DOHH2 (cell line): ENCODE data around the gene GDNF.

Experiments
- H3F3A ChIP-seq: fragments of 200-600 bp; sonication (generic), shearing (Covaris generic); 2 replicates; pipeline ENCODE4 v1.6.0; 2016; ENCODE audit warnings: antibody characterized with exemption, mild to moderate bottlenecking; ENCODE audit not compliant: control insufficient read depth, insufficient read depth
- H3K27ac ChIP-seq: fragments of 200-600 bp; sonication (generic); 2 replicates; pipeline ENCODE4 v1.5.1; 2014; ENCODE audit warnings: low read depth, mild to moderate bottlenecking, low read length, moderate library complexity
- H3K27me3 ChIP-seq: fragments of 200-600 bp; sonication (generic); 2 replicates; pipeline ENCODE4 v1.6.1; 2014; ENCODE audit warnings: mild to moderate bottlenecking, low read length, mixed read lengths; ENCODE audit not compliant: control insufficient read depth
- H3K36me3 ChIP-seq: fragments of 200-600 bp; sonication (generic); 2 replicates; pipeline ENCODE4 v1.6.1; 2014; ENCODE audit warnings: mild to moderate bottlenecking, low read length, moderate library complexity, mixed read lengths; ENCODE audit not compliant: control insufficient read depth
- H3K4me1 ChIP-seq: fragments of 200-600 bp; sonication (generic); 2 replicates; pipeline ENCODE4 v1.6.1; 2014; ENCODE audit warnings: mild to moderate bottlenecking, low read length, mixed read lengths; ENCODE audit not compliant: control insufficient read depth
- H3K4me2 ChIP-seq: fragments of 200-600 bp; sonication (generic); 2 replicates; pipeline ENCODE4 v1.6.0; 2014; ENCODE audit warnings: mild to moderate bottlenecking, low read length, moderate library complexity
- H3K4me3 ChIP-seq: fragments of 200-600 bp; sonication (generic); 2 replicates; pipeline ENCODE4 v1.5.1; 2014; ENCODE audit warnings: mild to moderate bottlenecking, low read length, mixed read lengths
- H3K79me2 ChIP-seq: fragments of 200-600 bp; sonication (generic); 2 replicates; pipeline ENCODE4 v1.6.1; 2014; ENCODE audit warnings: mild to moderate bottlenecking, low read length, mixed read lengths; ENCODE audit not compliant: control insufficient read depth
- H3K9me2 ChIP-seq: fragments of 200-600 bp; sonication (generic); replicated peaks from 2 replicates; pipeline ENCODE4 v1.6.1; 2014; ENCODE audit warnings: mild to moderate bottlenecking, low read length, mixed read lengths; ENCODE audit not compliant: control insufficient read depth
- H3K9me3 ChIP-seq: fragments of 200-600 bp; sonication (generic); 2 replicates; pipeline ENCODE4 v1.6.1; 2014; ENCODE audit warnings: antibody characterized with exemption, low read length, mixed read lengths; ENCODE audit not compliant: control insufficient read depth, insufficient read depth
- H4K20me1 ChIP-seq: fragments of 200-600 bp; sonication (generic); 2 replicates; pipeline ENCODE4 v1.6.0; 2014; ENCODE audit warnings: low read depth, mild to moderate bottlenecking, antibody characterized with exemption, low read length, moderate library complexity; ENCODE audit not compliant: control insufficient read depth, insufficient read depth
- CTCF ChIP-seq: fragments of 200-600 bp; sonication (generic); IDR thresholded peaks from one replicate; pipeline ENCODE4 v1.5.1; 2014; ENCODE audit warnings: antibody characterized with exemption, mild to moderate bottlenecking, low read depth, low read length; ENCODE audit not compliant: poor library complexity, severe bottlenecking
- EZH2phosphoT487 ChIP-seq: fragments of 200-600 bp; sonication (generic); IDR thresholded peaks from 2 replicates; pipeline ENCODE4 v1.6.1; 2017; ENCODE audit warnings: borderline replicate concordance, mild to moderate bottlenecking, antibody characterized with exemption, low read length, moderate library complexity, mixed read lengths

Gene GDNF

GRCh38 chr5:37833990-37834389 is 5.9 kb downstream of the GDNF start:
- H3K4me1 ChIP-seq: peaks cover 4% of the 10 kb centered on the region
- no peak overlapping the region for H3K27ac ChIP-seq
- no peaks in the 10 kb centered on the region for H3K9me3 ChIP-seq
- H3K36me3 ChIP-seq: no peaks in the 10 kb centered on the region
- H3K4me2 ChIP-seq: no peak overlapping the region
- no peaks in the 10 kb centered on the region for H3K9me2 ChIP-seq
- no peaks in the 10 kb centered on the region for H3F3A ChIP-seq
- no peak for TF ChIP-seq EZH2phosphoT487
- no peaks in the 10 kb centered on the region for H3K79me2 ChIP-seq
- no peaks in the 10 kb centered on the region for H4K20me1 ChIP-seq
- H3K27me3 ChIP-seq: peaks cover 23% of the 10 kb centered on the region
- no peak overlapping the region for H3K4me3 ChIP-seq

- Histone ChIP-seq H3K36me3 (no peaks in the 10 kb centered on the region), H3K27me3 (peaks cover 13% of the 10 kb centered on the region), H4K20me1 (no peaks in the 10 kb centered on the region), H3K9me3 (no peaks in the 10 kb centered on the region), H3K4me2 (no peak overlapping the region), H3K79me2 (no peaks in the 10 kb centered on the region), H3F3A (no peaks in the 10 kb centered on the region), H3K4me1 (no peaks in the 10 kb centered on the region), H3K4me3 (no peak overlapping the region), H3K9me2 (no peaks in the 10 kb centered on the region), H3K27ac (no peak overlapping the region)
- TF ChIP-seq EZH2phosphoT487: no peak
- no peak for TF ChIP-seq CTCF
Measured at GRCh38 chr5:37831821-37832534, 7.9 kb downstream of the GDNF start.

GRCh38 chr5:37830348-37830747 is 9.5 kb downstream of the GDNF start:
- H3K36me3 ChIP-seq: no peaks in the 10 kb centered on the region
- H3K4me3 ChIP-seq: no peak overlapping the region
- H3K27me3 ChIP-seq: peaks cover 12% of the 10 kb centered on the region
- H3F3A ChIP-seq: no peaks in the 10 kb centered on the region
- no peaks in the 10 kb centered on the region for H3K9me2 ChIP-seq
- no peaks in the 10 kb centered on the region for H4K20me1 ChIP-seq
- H3K79me2 ChIP-seq: no peaks in the 10 kb centered on the region
- no peaks in the 10 kb centered on the region for H3K4me1 ChIP-seq
- TF ChIP-seq EZH2phosphoT487: no peak
- no peak for TF ChIP-seq CTCF
- no peaks in the 10 kb centered on the region for H3K9me3 ChIP-seq
- no peak overlapping the region for H3K27ac ChIP-seq
- H3K4me2 ChIP-seq: no peak overlapping the region

- Histone ChIP-seq H3K36me3 (no peaks in the 10 kb centered on the region), H3K27ac (no peak overlapping the region), H3K79me2 (no peaks in the 10 kb centered on the region), H3K9me2 (no peaks in the 10 kb centered on the region), H3K9me3 (no peaks in the 10 kb centered on the region), H3K27me3 (peaks cover 3% of the 10 kb centered on the region; the same call in 1 of the 2 replicates), H3K4me2 (no peak overlapping the region), H3K4me3 (no peak overlapping the region), H3K4me1 (no peaks in the 10 kb centered on the region), H4K20me1 (no peaks in the 10 kb centered on the region), H3F3A (no peaks in the 10 kb centered on the region)
- TF ChIP-seq EZH2phosphoT487 (no peak), CTCF (no peak)
Measured at GRCh38 chr5:37825334-37825915, 14.4 kb downstream of the GDNF start.
